BLaER1 treated with 17β-estradiol and CSF1 and Interleukin-3, amounts not matched to agents 10 nM and 100 nM (cell line): ENCODE results near the gene NLRC5.
"Not testable (repeated sequence)": the region's sequence is repeated elsewhere in the genome, so short reads cannot be mapped to it uniquely, and the experiment has no call there.

Source experiments
- H3K27ac ChIP-seq, 11 experiments: shearing (Covaris generic); formaldehyde crosslinking; 2 replicates each; pipeline ENCODE4 v1.8.1; 2022
- H3K27me3 ChIP-seq, 11 experiments: shearing (Covaris generic); formaldehyde crosslinking; 2 replicates each; pipeline ENCODE4 v1.8.1; 2022
- H3K36me3 ChIP-seq, 11 experiments: shearing (Covaris generic); formaldehyde crosslinking; 2 replicates each; pipeline ENCODE4 v1.8.1; 2022
- H3K4me1 ChIP-seq, 10 experiments: shearing (Covaris generic); formaldehyde crosslinking; 2 replicates each; pipeline ENCODE4 v1.8.1; 2022
- H3K4me2 ChIP-seq, 11 experiments: shearing (Covaris generic); formaldehyde crosslinking; 2 replicates each; pipeline ENCODE4 v1.8.1; 2022
- H3K4me3 ChIP-seq, 10 experiments: shearing (Covaris generic); formaldehyde crosslinking; 2 replicates each; pipeline ENCODE4 v1.8.1; 2022
- H3K9ac ChIP-seq, 11 experiments: shearing (Covaris generic); formaldehyde crosslinking; 2 replicates each; pipeline ENCODE4 v1.8.1; 2022
- H3K9me3 ChIP-seq, 11 experiments: shearing (Covaris generic); formaldehyde crosslinking; replicated peaks in 1 of 11; 2 replicates each; pipeline ENCODE4 v1.8.1; 2022
- H4K20me1 ChIP-seq, 11 experiments: shearing (Covaris generic); formaldehyde crosslinking; 2 replicates each; pipeline ENCODE4 v1.8.1; 2022
- Cebpa-rat ChIP-seq, 11 experiments: shearing (Covaris generic); IDR thresholded peaks; 2 replicates each; pipeline ENCODE4 v1.8.1; 2022

NLRC5 gene

DNA sequence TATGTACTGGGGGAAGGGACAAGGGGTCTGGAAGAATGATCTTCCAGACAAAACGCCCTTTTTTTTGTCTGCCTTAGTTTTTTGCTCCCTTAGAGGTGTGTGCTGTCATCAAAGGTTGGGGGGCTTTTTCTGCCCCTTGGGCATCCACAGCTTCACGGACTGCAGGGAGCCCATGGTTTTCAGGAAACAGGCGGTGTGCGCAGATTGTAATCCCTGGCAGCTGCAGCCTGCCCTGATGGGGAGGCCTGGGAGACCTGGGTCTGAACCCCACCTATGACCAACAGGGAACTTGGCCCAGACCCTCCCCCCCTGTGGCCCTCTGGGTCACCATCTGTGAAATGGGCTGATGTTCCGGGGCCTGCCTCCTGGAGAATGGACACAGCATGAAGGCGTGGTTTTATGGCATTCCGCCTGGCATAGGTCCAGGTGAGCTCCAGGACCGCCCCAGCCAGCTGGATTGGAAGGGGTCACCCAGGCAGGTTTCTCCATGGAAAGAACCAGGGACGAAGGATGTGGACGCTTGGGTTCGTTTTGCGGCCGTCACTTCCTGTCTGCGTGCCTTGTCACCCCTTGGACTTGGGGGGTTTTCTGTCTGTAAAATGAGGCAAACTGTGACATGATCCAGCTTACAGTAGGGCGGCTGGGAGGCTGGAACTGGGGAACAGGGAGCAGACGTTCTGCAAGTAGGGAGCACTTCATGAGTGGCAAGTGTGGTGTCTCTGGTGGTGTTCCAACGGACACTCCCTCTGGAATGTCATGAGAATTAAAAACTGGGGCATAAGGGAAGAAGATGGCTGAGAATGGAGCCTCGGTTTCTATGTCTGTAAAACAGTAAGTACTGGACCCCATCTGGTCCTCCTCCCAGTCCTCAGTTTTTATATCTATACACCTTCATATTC is 104.6 kb downstream of the NLRC5 start:
- Histone ChIP-seq H3K4me3 (peak overlapping the region; percentile 82 to 96 (median 90)), H3K27ac (peak overlapping the region in 5 of 11 experiments; percentile 11 to 89 (median 87); a peak in 1 of 22 replicates), H4K20me1 (peaks cover 4 to 59% (median 51%) of the 10 kb centered on the region in 11 experiments; a peak in 20 of 22 replicates), H3K36me3 (peaks cover 0 to 22% (median 6%) of the 10 kb centered on the region in 11 experiments; a peak in 5 of 22 replicates), H3K27me3 (no peaks in the 10 kb centered on the region), H3K4me1 (peaks cover 48 to 85% (median 71%) of the 10 kb centered on the region in 10 experiments), H3K9ac (peak overlapping the region; percentile 86 to 94 (median 91)), H3K4me2 (peak overlapping the region; percentile 90 to 100 (median 96)), H3K9me3 (no peaks in the 10 kb centered on the region)
- TF ChIP-seq Cebpa-rat (IDR thresholded peaks at IDR 0.05) = no peak

DNA sequence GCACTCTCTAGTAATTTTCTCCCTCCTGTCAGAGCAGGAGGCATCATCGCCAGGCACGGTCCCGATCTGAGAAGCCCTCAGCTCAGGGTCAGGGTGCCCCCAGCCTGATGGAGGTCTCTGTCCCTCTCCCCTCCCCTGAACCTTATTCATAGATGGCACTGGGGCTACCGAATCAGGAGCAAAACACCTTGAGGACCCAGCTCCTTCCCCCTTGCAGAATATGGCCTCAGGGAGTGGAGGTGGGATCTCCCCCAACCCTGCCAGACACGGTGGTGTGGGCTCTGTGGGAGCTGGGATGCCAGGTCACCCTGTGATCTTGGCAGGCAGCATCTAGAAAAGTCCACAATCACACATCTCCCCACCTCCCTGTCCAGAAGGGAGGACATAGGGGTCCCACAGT is 105.6 kb downstream of the NLRC5 start:
- peak overlapping the region; percentile 7 to 98 (median 96); a peak in 19 of 22 replicates for H3K4me2 ChIP-seq
- H4K20me1 ChIP-seq = peaks cover 11 to 69% (median 58%) of the 10 kb centered on the region in 11 experiments; a peak in 21 of 22 replicates
- no peak for TF ChIP-seq Cebpa-rat (IDR thresholded peaks at IDR 0.05)
- peaks cover 58 to 85% (median 69%) of the 10 kb centered on the region in 10 experiments for H3K4me1 ChIP-seq
- H3K36me3 ChIP-seq = peaks cover 0 to 22% (median 6%) of the 10 kb centered on the region in 11 experiments; a peak in 5 of 22 replicates
- no peak overlapping the region for H3K4me3 ChIP-seq
- no peak overlapping the region for H3K27ac ChIP-seq
- no peaks in the 10 kb centered on the region for H3K9me3 ChIP-seq
- no peaks in the 10 kb centered on the region for H3K27me3 ChIP-seq
- H3K9ac ChIP-seq = peak overlapping the region in 7 of 11 experiments; percentile 3 to 94 (median 55); a peak in 6 of 22 replicates

DNA sequence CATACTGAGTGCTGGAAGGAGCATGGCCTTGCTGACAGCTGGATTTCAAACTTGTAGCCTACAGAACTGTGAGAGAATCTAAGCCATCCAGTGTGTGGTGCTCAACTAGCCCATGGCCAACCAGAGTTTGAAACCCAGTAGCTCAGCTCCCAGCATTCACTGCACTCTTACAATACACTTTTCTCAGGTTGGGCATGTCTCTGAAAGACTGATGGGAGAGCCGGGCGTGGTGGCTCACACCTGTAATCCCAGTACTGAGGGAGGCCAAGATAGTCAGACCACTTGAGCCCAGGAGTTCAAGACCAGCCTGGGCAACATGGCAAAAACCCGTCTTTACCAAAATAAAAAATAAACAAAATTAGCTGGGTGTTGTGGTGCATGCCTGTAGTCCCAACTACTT is 106.8 kb downstream of the NLRC5 start:
- H3K27ac ChIP-seq = no peak overlapping the region
- no peak for TF ChIP-seq Cebpa-rat (IDR thresholded peaks at IDR 0.05)
- peaks cover 59 to 87% (median 73%) of the 10 kb centered on the region in 10 experiments for H3K4me1 ChIP-seq
- H3K27me3 ChIP-seq = no peaks in the 10 kb centered on the region
- peaks cover 22 to 81% (median 70%) of the 10 kb centered on the region in 11 experiments; a peak in 21 of 22 replicates for H4K20me1 ChIP-seq
- no peaks in the 10 kb centered on the region for H3K9me3 ChIP-seq
- peak overlapping the region in 5 of 11 experiments; percentile 1 to 90 (median 16); a peak in 5 of 22 replicates for H3K4me2 ChIP-seq
- H3K36me3 ChIP-seq = peaks cover 0 to 22% (median 6%) of the 10 kb centered on the region in 11 experiments; a peak in 5 of 22 replicates
- H3K9ac ChIP-seq = no peak overlapping the region
- H3K4me3 ChIP-seq = no peak overlapping the region

GRCh38 chr16:57096793-57097192 is 107.4 kb downstream of the NLRC5 start:
- Histone ChIP-seq H4K20me1 (peaks cover 28 to 87% (median 74%) of the 10 kb centered on the region in 11 experiments; a peak in 21 of 22 replicates), H3K4me1 (peaks cover 53 to 83% (median 67%) of the 10 kb centered on the region in 10 experiments), H3K4me3 (no peak overlapping the region), H3K27ac (no peak overlapping the region), H3K4me2 (peak overlapping the region in 9 of 11 experiments; percentile 72 to 90 (median 82); a peak in 13 of 22 replicates), H3K9ac (no peak overlapping the region), H3K27me3 (no peaks in the 10 kb centered on the region), H3K9me3 (no peaks in the 10 kb centered on the region), H3K36me3 (peaks cover 0 to 22% (median 6%) of the 10 kb centered on the region in 11 experiments; a peak in 6 of 22 replicates)
- no peak for TF ChIP-seq Cebpa-rat (IDR thresholded peaks at IDR 0.05)

DNA sequence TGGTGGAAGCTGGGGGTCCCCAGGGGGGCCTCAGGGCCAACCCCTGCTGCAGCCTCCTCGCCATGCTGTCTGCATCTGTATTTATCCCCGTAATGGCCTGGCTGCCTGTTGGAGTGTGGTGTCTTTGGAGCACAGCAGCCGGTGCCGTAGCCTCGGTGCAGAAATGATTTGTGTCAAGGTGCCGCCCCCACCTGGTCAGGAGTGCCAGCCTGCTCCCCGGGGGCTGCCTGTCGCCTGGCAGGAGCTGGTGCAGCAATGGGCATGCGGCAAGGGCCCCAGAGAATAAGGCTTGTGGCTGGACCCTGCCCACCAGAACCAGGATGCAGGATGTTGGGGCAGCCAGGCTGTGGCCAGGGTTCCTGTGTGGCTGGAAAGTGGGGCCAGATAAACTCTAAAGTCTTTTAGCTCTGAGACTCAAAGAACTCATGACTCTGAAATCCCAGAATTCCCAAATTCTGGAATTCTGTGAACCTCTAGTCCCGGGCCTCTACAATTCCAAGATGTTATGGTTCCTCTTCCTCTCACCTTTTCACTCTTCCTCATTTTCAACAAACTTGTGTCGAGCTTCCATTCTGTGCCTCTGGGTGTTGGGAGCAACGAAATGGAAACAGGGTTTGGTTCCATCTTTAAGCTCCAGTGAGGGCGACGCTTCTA is 109.0 kb downstream of the NLRC5 start:
- Histone ChIP-seq H3K4me2 (peak overlapping the region; percentile 72 to 93 (median 82)), H4K20me1 (peaks cover 30 to 100% (median 74%) of the 10 kb centered on the region in 11 experiments; a peak in 21 of 22 replicates), H3K27me3 (no peaks in the 10 kb centered on the region), H3K9me3 (no peaks in the 10 kb centered on the region), H3K4me3 (peak overlapping the region in 1 of 10 experiments; percentile 11; a peak in 1 of 20 replicates), H3K27ac (peak overlapping the region in 3 of 11 experiments; percentile 6 to 25 (median 19); a peak in 4 of 22 replicates), H3K9ac (peak overlapping the region in 3 of 11 experiments; percentile 34 to 44 (median 44); a peak in 6 of 22 replicates), H3K4me1 (peaks cover 48 to 82% (median 64%) of the 10 kb centered on the region in 10 experiments), H3K36me3 (peaks cover 0 to 22% (median 6%) of the 10 kb centered on the region in 11 experiments; a peak in 6 of 22 replicates)
- TF ChIP-seq Cebpa-rat (IDR thresholded peaks at IDR 0.05) = no peak

GRCh38 chr16:57099965-57100364 is 110.6 kb downstream of the NLRC5 start:
- H3K36me3 ChIP-seq = peaks cover 0 to 22% (median 3%) of the 10 kb centered on the region in 11 experiments; a peak in 6 of 22 replicates
- not testable (repeated sequence) for H3K9me3 ChIP-seq, H3K9ac ChIP-seq, H3K27ac ChIP-seq, H3K27me3 ChIP-seq, H3K4me3 ChIP-seq
- H4K20me1 ChIP-seq = peaks cover 30 to 99% (median 69%) of the 10 kb centered on the region in 11 experiments; a peak in 20 of 22 replicates
- H3K4me2 ChIP-seq = peak overlapping the region in 8 of 11 experiments; percentile 2 to 81 (median 58); a peak in 12 of 22 replicates
- peaks cover 40 to 76% (median 59%) of the 10 kb centered on the region in 10 experiments for H3K4me1 ChIP-seq

DNA sequence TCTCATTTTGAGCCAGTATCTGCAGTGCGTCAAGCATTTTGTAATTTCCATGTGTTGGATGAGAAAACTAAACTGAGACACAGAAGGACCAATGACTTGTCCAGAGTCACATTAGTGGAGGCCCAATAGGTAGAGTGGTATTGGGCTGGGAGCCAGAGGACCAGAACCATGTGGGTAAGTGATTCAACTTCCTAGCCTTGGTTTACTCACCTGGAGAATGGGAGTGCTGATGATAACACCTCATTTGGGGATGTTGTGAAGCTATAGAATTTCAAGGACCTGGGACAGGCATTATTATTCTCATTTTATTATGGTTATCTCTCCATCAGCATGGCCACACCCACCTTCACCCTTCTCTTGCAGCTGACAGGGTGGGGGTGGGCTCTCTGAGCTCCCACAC is 111.1 kb downstream of the NLRC5 start:
- Histone ChIP-seq H3K36me3 (peaks cover 0 to 22% (median 0%) of the 10 kb centered on the region in 11 experiments; a peak in 6 of 22 replicates), H3K9me3 (no peaks in the 10 kb centered on the region), H3K9ac (no peak overlapping the region), H4K20me1 (peaks cover 30 to 99% (median 69%) of the 10 kb centered on the region in 11 experiments; a peak in 20 of 22 replicates), H3K27me3 (no peaks in the 10 kb centered on the region), H3K27ac (no peak overlapping the region), H3K4me2 (peak overlapping the region in 8 of 11 experiments; percentile 2 to 81 (median 58); a peak in 11 of 22 replicates), H3K4me1 (peaks cover 39 to 76% (median 59%) of the 10 kb centered on the region in 10 experiments), H3K4me3 (no peak overlapping the region)
- no peak for TF ChIP-seq Cebpa-rat (IDR thresholded peaks at IDR 0.05)
